LNCaP clone FGC (cell line): Measurements from ENCODE around the gene SENP3.
A peak's percentile ranks its signal among the peaks of the same experiment; 100 is the strongest.

Source experiments
- DNase-seq: peaks from one replicate; pipeline ENCODE4 v3.0.0-alpha.2; 2011; ENCODE audit warnings: low read depth
- H3K4me3 ChIP-seq: 2 replicates; pipeline ENCODE4 v1.5.1; 2011; ENCODE audit warnings: mild to moderate bottlenecking, low read depth, low read length, control low read depth
- TF ChIP-seq, protein P1 (sequence below): IDR thresholded peaks from 2 replicates; pipeline ENCODE4 v1.5.1; 2012; ENCODE audit warnings: mild to moderate bottlenecking; ENCODE audit not compliant: control insufficient read depth, insufficient read depth; ENCODE audit errors: extremely low read depth

The SENP3 gene

DNA sequence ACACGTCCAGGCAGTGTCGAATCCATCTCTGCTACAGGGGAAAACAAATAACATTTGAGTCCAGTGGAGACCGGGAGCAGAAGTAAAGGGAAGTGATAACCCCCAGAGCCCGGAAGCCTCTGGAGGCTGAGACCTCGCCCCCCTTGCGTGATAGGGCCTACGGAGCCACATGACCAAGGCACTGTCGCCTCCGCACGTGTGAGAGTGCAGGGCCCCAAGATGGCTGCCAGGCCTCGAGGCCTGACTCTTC is 10.5 kb downstream of the SENP3 start:
- peak overlapping the region; percentile 99 for H3K4me3 ChIP-seq
- TF ChIP-seq, protein P1, sequence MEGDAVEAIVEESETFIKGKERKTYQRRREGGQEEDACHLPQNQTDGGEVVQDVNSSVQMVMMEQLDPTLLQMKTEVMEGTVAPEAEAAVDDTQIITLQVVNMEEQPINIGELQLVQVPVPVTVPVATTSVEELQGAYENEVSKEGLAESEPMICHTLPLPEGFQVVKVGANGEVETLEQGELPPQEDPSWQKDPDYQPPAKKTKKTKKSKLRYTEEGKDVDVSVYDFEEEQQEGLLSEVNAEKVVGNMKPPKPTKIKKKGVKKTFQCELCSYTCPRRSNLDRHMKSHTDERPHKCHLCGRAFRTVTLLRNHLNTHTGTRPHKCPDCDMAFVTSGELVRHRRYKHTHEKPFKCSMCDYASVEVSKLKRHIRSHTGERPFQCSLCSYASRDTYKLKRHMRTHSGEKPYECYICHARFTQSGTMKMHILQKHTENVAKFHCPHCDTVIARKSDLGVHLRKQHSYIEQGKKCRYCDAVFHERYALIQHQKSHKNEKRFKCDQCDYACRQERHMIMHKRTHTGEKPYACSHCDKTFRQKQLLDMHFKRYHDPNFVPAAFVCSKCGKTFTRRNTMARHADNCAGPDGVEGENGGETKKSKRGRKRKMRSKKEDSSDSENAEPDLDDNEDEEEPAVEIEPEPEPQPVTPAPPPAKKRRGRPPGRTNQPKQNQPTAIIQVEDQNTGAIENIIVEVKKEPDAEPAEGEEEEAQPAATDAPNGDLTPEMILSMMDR: no peak
- DNase-seq: peak; percentile 99

DNA sequence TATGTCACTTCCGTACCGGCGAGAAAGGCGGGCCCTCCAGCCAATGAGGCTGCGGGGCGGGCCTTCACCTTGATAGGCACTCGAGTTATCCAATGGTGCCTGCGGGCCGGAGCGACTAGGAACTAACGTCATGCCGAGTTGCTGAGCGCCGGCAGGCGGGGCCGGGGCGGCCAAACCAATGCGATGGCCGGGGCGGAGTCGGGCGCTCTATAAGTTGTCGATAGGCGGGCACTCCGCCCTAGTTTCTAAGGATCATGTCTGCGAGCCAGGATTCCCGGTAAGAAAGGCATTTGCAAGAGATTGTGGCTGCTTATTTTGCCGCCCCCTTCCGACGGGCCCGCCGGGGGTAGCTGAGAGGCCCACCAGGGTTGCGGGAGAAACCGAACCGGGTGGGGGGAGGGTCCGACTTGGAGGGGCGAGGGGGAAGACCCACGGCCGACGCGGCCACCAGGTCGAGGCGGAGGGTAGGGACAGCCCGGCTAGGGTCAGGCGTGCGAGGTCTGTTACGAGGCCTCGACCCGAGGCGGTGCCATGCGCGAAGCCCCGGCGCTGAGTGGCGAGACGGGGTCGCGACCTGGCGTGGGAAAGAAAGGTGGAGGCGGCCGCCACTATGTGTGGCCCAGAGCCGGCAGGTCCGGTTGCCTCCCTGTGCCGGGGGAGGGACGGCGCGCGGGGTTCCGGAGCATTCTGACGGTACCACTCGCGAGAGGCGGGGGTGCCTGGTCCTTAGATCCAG is 11.0 kb downstream of the SENP3 start:
- peak overlapping the region; percentile 99 for H3K4me3 ChIP-seq
- TF ChIP-seq, protein P1: no peak
- DNase-seq: no peak

DNA sequence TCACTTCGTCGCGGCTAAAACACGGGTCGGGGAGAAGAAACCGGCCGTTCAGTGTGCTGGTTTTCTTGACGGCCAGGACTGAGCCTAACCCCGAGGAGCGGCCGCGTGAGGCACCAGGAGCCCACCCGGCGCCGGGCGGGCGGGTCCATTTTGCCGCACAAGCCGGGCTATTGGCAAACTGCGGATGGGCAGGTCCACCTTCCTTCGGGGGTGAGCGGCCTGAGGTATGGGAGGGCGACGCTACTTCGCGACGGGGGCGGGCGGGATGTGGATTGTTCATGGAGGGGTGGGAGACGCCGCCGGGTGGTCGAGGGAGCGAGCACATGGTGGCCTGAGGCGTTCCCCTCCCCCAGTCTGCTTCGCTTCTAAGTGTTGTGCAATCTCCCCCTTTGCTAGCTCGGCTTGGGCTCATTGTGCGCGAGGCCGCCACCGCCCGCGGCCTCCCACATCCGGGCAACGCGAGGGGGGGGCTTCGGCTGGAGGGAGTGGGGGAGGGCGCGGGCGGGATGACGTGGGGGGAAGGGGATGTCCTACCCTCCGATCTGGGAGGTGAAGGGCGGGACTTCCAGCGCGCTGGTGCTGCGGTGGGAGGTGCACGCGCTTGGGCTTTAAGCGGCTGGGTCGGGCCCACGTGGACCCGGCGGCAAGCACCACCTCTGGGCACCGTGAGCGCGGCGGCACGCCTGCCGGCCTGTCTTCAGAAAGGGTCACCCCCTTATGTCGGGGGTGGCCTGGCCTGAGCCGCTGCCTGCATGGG is 11.8 kb downstream of the SENP3 start:
- H3K4me3 ChIP-seq: peak overlapping the region; percentile 99
- DNase-seq: no peak
- TF ChIP-seq, protein P1: no peak

DNA sequence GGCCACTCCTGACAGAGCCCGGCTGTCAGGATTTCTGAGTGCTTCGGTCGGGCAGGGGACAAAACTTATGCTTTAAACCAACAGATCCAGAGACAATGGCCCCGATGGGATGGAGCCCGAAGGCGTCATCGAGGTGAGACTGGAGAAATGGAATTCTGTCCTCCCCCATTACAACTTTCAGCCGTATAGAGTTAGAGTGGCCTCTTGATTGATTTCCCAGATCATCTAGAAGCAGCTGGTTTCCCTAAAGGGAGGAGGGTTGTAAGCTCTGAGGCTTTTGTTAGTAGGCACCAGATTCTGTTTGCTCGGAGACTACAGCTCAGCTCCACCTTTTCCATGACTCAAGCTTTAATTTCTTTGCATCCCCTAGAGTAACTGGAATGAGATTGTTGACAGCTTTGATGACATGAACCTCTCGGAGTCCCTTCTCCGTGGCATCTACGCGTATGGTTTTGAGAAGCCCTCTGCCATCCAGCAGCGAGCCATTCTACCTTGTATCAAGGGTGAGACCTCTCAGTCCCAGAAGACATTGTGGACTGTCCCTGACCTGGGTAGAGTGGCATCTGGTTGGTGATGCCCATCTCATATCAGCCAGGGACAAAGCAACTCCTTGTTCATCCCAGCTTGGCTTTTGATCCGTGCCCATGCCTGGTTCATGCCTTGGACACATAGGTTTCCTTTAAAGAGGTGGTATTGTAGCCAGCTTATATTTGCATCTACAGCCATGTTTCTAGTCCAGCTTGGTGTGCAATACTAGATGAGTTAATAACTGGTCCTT is 12.6 kb downstream of the SENP3 start:
- no peak for DNase-seq
- peak overlapping the region; percentile 99 for H3K4me3 ChIP-seq
- TF ChIP-seq, protein P1: no peak

DNA sequence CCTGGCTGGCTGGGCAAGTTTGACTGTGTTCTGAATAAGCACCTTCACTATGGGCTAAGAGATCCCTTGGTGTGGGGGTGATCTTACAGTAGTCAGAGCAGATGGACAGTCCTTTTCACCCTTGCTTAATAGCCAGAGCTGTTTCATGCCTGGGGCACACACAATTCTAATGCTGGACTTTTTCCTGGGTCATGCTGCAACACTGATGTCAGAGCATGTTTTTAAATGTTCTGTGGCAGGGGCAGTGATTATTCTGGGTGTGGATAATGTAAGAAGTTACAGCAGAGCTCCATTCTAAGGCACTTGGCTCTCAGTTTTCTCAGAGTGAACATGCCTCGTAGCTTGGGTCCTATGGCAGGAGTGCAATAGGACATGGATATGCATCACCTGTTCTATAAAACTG is 13.8 kb downstream of the SENP3 start:
- DNase-seq: no peak
- no peak overlapping the region for H3K4me3 ChIP-seq
- TF ChIP-seq, protein P1: no peak

DNA sequence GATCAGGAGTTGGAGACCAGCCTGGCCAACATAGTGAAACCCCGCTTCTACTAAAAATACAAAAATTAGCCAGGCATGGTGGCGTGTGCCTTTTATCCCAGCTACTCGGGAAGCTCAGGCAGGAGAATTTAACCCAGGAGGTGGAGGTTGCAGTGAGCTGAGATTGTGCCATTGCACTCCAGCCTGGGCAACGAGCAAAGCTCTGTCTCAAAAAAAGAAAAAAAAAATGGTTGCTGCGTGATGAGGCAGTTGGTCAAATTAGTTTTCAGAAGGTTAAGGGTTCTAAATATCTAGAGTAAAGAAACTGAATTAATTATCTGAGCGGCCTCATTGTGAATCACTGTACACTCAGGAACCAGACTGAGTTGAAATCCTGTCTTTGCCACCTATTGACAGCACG is 14.2 kb downstream of the SENP3 start:
- TF ChIP-seq, protein P1: no peak
- DNase-seq: no peak
- no peak overlapping the region for H3K4me3 ChIP-seq
